DND-41 (cell line): ENCODE measurements around the gene NACC2.

Source experiments
- CTCF ChIP-seq: IDR thresholded peaks from 2 replicates; pipeline ENCODE4 v1.5.1; 2012; ENCODE audit warnings: borderline replicate concordance, low read length, moderate library complexity, mild to moderate bottlenecking; ENCODE audit not compliant: poor library complexity, severe bottlenecking; ENCODE audit errors: extremely low read depth
- EZH2 ChIP-seq: IDR thresholded peaks from 3 replicates; pipeline ENCODE4 v1.6.1; 2012; ENCODE audit warnings: borderline replicate concordance, low read depth, mild to moderate bottlenecking, moderate library complexity, low read length, inconsistent platforms; ENCODE audit not compliant: severe bottlenecking

GRCh38 chr9:136001231-136001630, 93.9 kb downstream of the NACC2 start:
- TF ChIP-seq CTCF (no peak), EZH2 (no peak)
